GM19239 (cell line): Measurements from ENCODE around the gene ASIC3.
A peak's percentile ranks its signal among the peaks of the same experiment; 100 is the strongest.

Source experiments
- DNase-seq: peaks from one replicate; pipeline ENCODE4 v3.0.0; 2011; ENCODE audit warnings: low spot score; ENCODE audit not compliant: insufficient read length
- FAIRE-seq: peaks from 2 replicates; lab custom pipeline; 2011; peaks lifted over from hg19 to GRCh38; lab: Jason Lieb, UNC

ASIC3 gene

GRCh38 chr7:151053751-151054150, 5.4 kb downstream of the ASIC3 start:
- DNase-seq (no peak), FAIRE-seq (no peak)

GRCh38 chr7:151056283-151056665, 7.9 kb downstream of the ASIC3 start:
- no peak for DNase-seq
- no peak for FAIRE-seq

GRCh38 chr7:151056666-151057505, 8.6 kb downstream of the ASIC3 start:
- FAIRE-seq: no peak
- DNase-seq: no peak

GRCh38 chr7:151057506-151057988, 9.2 kb downstream of the ASIC3 start, which contains the start of gene CDK5:
Gene CDK5 (minus strand): TSS chr7:151057897. CDS start chr7:151057848, 49 bp downstream.
- DNase-seq (peak; percentile 65), FAIRE-seq (no peak)

GRCh38 chr7:151057989-151058780, 9.9 kb downstream of the ASIC3 start:
- peak; percentile 100 for DNase-seq
- peak; percentile 92 for FAIRE-seq

GRCh38 chr7:151058781-151059366, 10.5 kb downstream of the ASIC3 start:
- FAIRE-seq: peak; percentile 78
- no peak for DNase-seq

GRCh38 chr7:151059367-151060112, 11.2 kb downstream of the ASIC3 start, which contains the start of gene SLC4A2:
Gene SLC4A2 (plus strand): TSS chr7:151059589. CDS start chr7:151061988, 2,399 bp downstream.
- peak; percentile 8 for FAIRE-seq
- peak; percentile 95 for DNase-seq

GRCh38 chr7:151060113-151060415, 11.7 kb downstream of the ASIC3 start:
- FAIRE-seq (no peak), DNase-seq (no peak)

GRCh38 chr7:151060416-151061212, 12.3 kb downstream of the ASIC3 start:
- DNase-seq: no peak
- no peak for FAIRE-seq

- FAIRE-seq: no peak
Observed at GRCh38 chr7:151061213-151062110, 13.1 kb downstream of the ASIC3 start.

GRCh38 chr7:151062111-151062398, 13.7 kb downstream of the ASIC3 start:
- no peak for FAIRE-seq

More at GRCh38 chr7:151061213-151062110, 13.1 kb downstream of the ASIC3 start:
- no peak for DNase-seq

GRCh38 chr7:151062399-151063211, 14.3 kb downstream of the ASIC3 start:
- FAIRE-seq: no peak

More at GRCh38 chr7:151062111-151062398, 13.7 kb downstream of the ASIC3 start:
- no peak for DNase-seq

GRCh38 chr7:151063212-151063561, 14.9 kb downstream of the ASIC3 start:
- FAIRE-seq (no peak), DNase-seq (no peak)

More at GRCh38 chr7:151062399-151063211, 14.3 kb downstream of the ASIC3 start:
- no peak for DNase-seq

GRCh38 chr7:151064454-151064853, 16.1 kb downstream of the ASIC3 start:
- DNase-seq (no peak), FAIRE-seq (no peak)

GRCh38 chr7:151064993-151065392, 16.7 kb downstream of the ASIC3 start:
- DNase-seq (no peak), FAIRE-seq (no peak)

GRCh38 chr7:151065516-151065915, 17.2 kb downstream of the ASIC3 start:
- FAIRE-seq (no peak), DNase-seq (no peak)

GRCh38 chr7:151066273-151066974, 18.1 kb downstream of the ASIC3 start:
- FAIRE-seq (no peak), DNase-seq (no peak)
